HG03558 (cell line): ENCODE data around the gene SOCS1.
"Not testable (repeated sequence)": the region's sequence is repeated elsewhere in the genome, so short reads cannot be mapped to it uniquely, and the experiment has no call there.

ENCODE experiments used
- ATAC-seq: cut with Tn5 transposase; IDR thresholded peaks from one replicate; pipeline ENCODE4 v1.9.1; 2021; ENCODE audit warnings: moderate number of reproducible peaks; ENCODE audit not compliant: unreplicated experiment; ENCODE audit errors: extremely low read depth

SOCS1 gene, protein sequence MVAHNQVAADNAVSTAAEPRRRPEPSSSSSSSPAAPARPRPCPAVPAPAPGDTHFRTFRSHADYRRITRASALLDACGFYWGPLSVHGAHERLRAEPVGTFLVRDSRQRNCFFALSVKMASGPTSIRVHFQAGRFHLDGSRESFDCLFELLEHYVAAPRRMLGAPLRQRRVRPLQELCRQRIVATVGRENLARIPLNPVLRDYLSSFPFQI

DNA sequence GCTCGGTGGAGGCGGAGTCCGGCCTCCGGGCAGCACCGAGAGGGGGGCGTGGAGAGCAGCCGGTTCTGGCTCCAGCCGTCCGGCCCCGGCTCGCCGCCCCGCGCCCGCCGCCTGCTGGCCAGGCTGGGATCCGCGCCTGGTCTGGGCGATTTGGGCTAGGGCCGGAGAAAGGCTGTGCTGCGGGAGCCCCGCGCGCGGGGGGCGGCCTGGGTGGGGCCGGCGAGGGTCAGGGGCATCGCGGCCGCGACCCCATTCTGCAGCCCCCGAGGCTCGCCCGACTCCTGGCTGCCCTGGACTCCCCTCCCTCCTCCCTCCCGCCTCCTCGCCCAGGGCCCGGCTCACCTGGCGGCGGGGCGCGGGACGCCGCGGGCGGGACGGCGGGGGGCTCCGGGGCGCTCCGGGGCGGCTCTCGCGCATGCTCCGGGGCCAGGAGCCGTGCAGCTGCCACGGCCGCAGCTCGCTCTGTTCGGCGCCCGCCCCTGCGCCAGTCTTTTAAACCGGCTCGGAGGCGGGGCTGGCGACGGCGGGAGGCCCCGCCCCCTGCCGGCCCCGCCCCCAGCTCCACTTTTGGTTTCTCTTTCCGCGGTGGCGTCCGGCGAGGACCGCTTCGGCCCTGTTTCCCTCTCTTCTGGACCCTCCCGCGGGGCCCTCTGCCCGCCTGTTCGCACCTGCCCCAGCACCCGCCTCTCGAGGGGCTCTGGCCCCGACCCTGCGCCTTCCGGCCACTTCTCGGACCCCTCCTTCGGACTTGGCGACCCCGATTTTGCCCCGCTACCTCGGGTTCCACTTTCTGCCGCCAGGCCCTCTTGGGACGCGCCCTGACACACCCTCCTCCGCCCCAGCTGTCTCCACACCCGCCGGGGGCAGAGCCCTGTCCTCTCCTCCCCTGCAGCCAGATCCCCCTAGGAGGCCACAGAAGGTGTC is at the start of gene SOCS1:
Gene SOCS1 (minus strand): TSS at position 468 of the 924 bp plus-strand sequence. CDS start 726 bp downstream, outside the sequence.
- peak; percentile 31 for ATAC-seq

DNA sequence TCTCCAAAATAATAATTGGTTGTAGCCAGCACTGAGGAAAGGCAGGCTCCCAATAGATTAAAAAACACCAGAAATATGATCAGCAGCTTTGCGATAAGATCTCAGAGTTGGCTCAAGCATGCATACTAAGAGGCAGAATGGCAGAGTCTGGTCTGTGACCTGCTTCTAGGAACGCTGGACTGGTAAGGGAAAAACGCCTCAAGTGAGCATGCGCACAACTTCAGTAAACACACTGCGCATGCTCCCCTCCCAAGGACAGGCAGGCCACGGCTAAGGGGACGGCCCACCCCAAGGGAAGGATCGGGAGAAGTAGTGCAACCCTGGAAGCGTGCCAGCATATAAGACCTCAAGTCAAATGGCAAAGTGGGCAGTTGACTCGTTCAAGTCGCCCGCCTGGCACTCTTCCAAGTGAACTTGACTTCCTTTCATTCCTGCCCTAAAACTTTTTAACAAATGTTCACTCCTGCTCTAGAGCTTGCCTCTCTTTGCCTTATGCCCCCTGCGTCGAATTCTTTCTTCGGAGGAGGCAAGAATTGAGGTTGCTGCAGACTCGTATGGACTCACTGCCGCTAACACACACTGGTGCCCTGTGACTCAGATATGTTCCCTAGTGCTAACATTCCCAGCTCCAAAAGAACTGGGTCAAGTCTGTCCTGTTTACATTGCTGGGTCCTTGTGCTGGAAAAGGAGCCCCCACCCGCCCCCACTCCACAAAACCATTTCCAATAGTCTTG is 47.6 kb upstream of the SOCS1 start:
- no peak for ATAC-seq

DNA sequence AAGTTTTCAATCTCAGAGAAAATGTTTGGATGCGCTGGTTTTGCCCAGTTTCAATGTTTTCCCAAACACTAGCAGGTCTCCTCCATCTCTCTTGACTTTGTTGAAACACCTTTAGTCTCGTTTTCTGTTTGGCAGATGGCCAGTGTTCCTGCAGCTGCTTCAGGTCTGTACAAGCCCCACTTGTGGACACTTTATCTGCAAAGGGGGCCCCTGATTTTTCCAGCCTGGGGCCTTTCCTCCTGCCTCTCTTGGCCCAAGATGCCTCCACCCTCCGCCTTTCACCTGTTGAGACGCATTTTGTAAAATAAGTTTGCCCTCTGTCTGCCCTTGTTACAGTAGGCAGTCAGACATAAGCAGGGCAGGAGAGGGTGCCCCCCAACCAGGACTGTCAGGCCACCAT is 47.0 kb upstream of the SOCS1 start:
- no peak for ATAC-seq

DNA sequence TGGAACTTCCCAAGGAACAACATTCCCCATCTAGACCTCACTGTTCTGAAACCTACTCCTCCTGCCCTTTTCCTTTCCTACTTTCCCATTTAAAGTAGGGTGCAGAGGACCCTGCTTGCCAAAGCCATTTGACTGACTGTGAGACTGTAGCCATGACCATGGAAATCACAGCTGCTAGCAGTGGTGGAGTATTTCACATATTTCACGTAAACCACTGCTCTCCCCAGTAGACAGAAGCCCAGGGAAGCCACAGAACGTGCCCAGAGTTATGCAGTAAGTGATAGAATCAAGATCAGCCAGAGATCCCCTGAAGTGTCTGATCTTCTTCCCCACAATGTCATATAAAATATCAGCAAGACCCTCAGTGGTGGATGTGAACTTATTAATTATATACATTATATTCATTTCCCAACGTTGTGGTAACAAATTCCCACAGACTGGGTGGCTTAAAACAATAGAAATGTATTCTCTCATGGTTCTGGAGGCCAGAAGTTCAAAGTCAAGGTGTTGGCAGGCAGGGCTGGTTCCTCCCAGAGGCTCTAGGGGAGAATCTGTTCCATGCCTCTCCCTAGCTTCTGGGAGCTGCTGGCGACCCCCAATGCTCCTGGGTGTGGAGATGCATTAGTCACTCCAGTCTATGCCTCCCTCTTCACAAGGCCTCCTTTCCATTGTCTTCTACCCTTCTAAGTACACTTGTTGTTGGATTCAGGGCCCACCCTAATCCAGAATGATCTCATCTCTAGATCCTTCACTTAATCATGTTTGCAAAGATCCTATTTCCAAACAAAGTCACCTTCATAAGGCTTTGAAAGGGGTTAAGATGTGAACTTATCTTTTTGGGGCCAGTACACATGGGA is 45.9 kb upstream of the SOCS1 start:
- ATAC-seq, result no peak

DNA sequence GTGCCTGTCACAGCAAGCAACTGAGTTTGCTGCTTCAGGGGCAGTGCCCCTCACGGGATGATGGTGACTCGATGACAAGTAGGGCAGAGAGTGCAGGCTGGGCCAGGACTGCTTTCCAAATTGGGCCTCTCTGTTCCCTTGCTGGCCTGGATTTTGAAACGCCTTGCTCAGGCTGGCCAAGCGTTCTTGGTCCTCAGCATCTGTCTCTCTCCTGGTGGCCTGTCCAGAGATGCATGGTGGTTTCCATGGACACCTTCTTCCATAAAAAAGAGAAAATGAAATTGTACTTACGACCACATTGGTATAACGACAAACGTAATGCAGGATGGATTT is 44.5 kb upstream of the SOCS1 start:
- no peak for ATAC-seq

DNA sequence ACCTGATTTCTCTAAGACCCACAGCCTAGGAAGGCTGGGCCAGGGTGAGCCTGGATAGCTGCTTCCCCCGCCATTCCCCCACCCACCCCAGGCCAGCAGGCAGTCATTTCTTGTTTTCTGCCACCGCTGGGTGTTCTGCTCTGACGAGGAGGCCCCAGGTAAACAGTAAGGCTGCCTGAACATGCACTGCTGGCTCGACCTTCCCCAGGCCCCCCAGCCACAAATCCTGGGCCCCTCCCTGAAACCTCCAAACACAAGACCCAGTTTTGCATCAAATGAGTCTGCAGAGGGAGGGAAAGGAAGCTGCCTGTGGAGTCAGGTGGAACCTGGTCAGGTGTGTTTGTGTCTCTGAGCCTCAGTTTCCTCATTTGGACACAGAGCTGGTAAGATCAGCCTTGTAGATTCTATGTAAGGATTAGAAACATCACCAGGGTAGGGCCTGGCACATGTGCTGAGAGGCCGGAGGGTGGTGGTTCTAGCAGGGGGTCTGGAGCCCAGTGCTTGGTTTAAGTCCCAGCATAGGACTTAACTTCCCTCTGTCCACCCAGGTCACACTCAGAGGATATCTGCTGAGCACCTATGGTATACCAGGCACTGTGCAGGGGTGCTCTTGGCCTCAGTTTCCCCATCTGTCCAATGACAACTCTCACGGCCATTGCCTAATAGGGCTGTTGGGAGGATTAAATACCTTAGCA is 44.0 kb upstream of the SOCS1 start:
- no peak for ATAC-seq

DNA sequence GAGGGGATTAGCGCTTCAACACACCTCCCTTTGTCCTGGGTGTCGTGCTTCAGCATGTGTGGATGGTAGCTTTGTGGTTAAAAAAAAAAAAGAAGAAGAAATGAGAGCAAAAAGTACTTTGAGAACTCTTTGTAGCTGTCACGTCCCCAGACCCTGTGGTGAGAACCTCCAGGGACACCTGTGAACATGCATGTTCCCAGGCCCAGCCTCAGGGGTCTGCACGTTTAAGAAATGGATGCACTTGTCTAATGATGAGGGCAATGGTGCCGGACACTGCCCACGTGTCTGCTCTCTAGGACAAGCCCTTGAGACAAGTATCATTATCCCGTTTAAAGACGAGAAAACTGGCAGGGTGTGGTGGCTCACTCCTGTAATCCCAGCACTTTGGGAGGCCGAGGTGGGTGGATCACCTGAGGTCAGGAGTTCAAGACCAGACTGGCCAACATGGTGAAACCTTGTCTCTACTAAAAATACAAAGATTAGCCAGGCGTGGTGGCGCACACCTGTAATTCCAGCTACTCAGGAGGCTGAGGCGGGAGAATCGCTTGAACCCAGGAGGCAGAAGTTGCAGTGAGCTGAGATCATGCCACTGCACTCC is 43.0 kb upstream of the SOCS1 start:
- peak; percentile 43 for ATAC-seq

DNA sequence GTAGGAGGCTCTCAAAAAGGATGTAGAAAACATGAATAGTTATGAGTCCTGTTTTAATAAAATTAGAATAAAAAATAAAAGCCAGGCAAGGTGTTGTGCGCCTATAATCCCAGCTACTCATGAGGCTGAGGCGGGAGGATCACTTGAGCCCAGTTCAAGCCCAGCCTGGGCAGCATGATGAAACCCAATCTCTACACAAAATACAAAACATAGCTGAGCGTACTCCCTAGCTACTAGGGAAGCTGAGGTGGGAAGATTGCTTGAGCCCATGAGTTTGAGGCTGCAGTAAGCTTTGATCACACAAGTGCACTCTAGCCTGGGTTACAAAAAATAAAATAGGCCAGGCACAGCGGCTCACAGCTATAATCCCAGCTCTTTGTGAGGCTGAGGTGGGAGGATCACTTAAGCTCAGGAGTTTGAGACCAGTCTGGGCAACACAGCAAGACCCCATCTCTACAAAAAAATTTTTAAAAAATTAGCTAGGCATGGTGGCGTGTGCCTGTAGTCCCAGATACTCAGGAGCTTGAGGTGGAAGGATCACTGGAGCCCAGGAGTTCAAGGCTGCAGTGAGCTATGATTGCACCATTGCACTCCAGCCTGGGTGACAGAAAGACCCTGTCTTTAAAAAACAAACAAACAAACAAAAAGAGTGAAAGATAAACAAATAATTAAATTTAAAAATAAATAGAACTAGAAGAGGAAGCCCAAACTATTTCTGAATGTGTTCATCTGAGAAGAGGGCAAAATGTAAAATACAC is 42.3 kb upstream of the SOCS1 start:
- no peak for ATAC-seq

DNA sequence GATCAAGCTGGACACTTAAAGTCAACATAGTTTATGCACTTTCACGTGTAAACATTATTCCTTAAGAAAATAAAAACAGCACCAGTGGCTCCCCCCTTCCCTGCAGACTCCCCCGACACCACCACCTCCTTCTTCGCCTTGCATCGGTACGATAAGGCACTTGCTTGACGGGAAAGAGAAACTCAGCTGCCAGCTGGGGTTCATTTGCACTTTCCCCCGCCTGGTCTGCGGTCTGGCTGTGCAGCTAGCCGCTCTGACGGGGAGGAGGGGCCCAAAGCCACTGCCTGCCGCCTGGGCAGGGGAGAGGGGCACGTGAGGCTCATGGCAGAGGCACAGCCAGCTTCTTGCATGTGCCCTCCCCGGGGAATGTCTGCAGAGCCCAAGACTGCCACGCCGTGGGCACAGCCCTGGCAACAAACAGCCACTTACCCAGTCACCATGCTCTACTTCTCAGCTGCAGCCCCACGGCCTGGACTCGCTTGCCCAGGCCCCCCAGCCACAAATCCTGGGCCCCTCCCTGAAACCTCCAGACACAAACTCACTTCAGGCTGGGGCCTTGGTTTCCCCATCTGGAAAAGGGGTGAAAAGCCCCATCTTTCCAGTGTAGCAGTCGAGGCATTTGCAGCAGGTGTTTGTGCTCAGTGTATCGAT is 41.6 kb upstream of the SOCS1 start:
- peak; percentile 48 for ATAC-seq

DNA sequence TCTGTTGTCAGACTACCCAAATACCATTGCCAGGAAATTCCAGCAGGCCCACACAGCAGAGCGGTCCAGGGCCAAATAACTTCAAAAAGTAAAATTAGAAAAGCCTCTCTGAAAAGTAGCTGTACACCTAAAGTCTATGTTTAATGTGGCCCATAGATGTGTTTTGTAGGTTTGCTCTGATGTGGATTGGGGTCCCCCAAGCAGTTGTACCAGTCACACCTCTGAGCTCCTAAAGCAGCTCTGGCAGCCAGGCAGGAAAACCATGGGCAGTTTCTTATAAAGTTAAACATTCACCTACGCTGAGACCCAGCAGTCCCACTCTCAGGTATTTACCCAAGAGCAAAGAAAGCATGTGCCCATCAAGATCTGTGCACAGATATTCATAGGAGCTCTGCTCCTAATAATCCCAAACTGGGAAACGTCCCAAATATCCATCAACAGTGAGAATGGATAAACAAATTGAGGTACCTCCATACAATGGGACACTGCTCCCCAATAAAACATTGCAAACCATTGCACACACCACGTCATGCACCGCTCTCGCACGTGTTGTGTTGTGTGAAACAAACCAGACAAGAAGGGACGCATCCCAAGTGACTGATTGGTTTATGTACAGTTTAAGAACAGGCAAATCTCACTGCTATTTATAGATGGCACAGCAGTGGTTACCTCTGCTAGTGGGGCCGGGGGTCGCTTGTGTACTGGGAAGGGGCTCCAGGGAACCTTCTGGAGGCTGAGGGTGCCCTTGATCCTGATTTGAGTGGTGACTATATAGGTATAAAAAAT is 40.9 kb upstream of the SOCS1 start:
- no peak for ATAC-seq

DNA sequence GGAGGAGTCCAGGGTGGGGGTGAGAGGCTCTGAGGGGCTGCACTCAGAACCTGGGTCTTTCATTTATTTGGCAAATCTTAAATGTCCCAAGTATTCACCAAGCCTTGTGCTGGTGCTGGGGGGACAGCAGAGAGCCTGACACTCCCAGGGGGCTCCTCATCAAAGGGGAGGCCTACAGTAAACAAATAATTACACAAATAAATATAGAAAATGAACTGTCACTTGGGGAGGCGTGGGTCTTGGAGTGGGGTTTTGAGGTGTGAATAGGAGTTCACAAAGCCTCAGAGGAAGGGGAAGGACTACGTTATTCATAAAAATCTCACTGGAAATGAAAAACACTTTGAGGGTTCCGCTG is 40.3 kb upstream of the SOCS1 start:
- ATAC-seq, result no peak

DNA sequence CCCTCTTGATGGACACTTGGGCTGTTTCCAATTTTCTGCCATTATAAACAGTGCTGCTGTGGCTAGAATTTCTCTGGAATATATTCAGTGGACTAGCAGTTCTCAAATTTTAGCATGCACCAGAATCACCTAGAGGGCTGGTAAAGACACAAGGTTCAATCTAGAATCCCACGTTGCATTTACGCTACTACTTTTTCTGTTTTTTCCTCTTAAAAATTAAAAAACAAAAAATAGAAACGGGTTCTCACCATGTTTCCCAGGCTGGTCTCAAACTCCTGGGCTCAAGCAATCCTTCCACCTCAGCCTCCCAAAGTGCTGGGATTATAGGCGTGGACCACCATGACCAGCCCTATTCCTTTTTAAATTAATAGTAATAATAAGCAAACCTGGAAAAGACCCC is 39.7 kb upstream of the SOCS1 start:
- no peak for ATAC-seq

DNA sequence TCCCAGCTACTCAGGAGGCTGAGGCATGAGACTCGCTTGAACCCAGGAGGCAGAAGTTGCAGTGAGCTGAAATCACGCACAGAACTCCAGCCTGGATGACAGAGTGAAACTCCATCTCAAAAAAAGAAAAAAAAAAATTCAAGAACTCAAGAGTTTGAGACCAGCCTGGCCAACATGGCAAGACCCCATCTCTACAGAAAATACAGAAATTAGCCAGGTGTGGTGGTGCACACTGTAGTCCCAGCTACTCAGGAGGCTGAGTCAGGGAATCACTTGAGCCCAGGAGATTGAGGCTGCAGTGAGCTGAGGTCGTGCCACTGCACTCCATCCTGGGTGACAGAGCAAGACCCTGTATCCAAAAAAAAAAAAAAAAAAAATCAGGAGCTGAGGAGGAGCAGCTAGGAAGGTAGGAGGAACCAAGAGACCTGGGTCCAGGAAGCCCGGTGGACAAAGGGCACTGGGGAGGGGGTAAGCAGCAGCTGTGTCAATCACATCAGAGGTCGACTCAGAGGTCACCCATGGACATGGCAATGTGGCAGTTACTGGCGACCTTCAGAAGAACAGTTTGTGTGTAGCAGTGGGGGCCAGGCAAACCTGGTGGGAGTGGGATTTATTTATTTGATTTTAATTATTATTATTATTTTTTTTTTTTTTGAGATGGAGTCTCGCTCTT is 36.2 kb upstream of the SOCS1 start:
- ATAC-seq, result no peak

DNA sequence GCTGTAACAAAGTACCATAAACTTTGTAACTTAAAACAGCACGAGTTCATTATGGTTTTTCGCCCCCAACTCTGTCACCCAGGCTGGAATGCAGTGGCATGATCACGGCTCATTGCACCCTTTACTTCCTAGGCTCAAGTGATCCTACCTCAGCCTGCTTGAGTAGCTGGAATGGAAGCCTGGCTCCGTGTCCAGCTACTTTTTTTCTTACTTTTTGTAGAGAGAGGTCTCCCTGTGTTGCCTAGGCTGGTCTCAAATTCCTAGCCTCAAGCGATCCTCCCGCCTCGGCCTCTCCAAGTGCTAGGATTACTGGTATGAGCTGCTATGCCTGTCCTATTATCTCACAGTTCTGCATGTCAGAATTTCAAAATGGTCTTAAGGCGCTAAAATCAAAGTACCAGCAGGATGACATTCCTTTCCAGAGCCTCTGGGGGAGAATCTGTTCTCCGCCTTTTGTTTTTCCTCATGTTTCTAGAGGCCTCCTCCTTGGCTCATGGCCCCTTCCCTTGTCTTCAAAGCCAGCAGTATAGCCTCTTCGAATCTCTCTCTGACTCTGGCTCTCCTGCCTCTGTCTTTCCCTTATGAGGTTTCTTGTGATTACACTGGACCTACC is 35.2 kb upstream of the SOCS1 start:
- ATAC-seq, result no peak

DNA sequence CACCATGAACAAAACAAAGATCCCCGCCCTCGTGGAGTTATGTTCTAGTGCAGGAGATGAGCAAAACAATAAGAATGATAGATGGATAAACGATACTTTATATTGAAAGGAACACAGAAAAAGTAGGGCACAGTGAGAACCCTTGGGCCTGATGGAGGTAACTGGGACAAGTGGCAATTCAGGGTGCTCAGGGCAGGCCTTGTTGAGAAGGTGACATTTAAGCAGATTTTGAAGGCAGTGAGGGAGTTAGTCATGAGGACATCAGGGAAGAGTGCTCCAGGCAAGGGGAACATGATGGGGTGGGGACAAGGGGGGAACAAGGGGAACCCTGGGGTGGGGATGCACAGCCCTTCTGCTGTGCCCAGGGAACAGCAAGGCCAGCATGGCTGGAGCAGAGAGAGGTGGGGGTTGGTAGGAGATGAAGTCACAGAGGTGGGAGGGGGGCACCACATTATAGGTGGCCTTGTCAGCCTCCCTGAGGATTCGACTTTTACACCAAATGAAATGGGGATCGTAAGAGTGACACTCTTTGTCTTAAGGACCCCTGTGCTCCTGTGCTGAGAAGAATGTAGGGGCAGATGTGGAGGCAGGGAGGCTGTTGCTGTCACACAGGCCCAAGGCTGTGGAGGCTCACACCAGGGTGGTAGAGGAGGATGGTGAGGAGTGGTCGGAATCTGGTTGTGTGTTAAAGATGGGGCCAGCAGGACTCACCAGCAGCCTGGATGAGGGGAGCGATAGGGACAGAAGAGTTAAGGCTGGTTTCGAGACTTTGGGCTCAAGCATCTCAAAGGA is 34.3 kb upstream of the SOCS1 start:
- ATAC-seq, result no peak

DNA sequence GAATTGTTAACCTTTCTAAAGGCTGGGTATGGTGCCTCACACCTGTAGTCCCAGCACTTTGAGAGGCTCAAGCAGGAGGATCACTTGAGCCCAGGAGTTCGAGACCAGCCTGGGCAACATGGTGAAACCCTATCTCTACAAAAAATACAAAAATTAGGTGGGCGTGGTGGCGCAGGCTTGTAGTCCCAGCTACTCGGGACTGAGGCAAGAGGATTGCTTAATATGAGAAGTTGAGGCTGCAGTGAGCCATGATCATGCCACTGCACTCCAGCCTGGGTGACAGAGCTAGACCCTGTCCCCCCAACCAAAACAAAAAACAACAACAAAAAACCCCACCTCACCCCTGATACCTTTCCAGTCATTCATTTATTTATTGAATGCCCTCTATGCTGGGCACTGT is 33.7 kb upstream of the SOCS1 start:
- ATAC-seq, result not testable (repeated sequence)
